ENCODE data around the gene SLC35B4.

SLC35B4 gene

DNA sequence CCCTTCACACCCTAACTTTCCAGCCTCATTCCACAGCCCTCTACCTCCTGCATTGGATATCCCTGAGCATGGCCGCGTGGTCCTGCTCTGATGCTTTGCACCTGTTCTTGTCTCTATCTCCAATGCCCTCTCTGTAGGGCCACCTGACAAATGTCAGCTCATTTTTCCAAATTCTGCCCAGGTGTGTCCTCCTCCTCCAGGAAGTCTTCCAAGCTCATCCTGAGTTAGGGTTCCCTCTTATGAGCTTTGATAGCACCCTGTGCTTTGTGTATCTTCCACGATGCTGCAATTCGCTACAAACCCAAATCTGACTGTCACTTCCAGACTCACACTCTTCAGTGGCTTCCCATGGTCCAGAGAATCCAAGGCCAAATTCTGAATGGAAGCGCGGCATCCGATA, 14.7 kb upstream of the SLC35B4 start:
- Histone ChIP-seq H3K79me2 (ENCODE audit: insufficient read depth, low read length) (no peaks in the 10 kb centered on the region), H3F3A (ENCODE audit: insufficient read depth) (no peaks in the 10 kb centered on the region), H2AFZ (ENCODE audit: low read depth, low read length, severe bottlenecking) (no peak overlapping the region), H3K9me2 (replicated peaks; ENCODE audit: insufficient read depth, low read length) (no peaks in the 10 kb centered on the region), H3K27me3 (ENCODE audit: low read length) (no peaks in the 10 kb centered on the region), H3K9ac (ENCODE audit: low read length) (no peak overlapping the region), H3K36me3 (ENCODE audit: low read length) (no peaks in the 10 kb centered on the region), H3K4me3 (ENCODE audit: insufficient read depth, low read length, poor library complexity, severe bottlenecking) (no peak overlapping the region), H3K27ac (ENCODE audit: low read depth, low read length) (no peak overlapping the region), H3K4me2 (ENCODE audit: low read depth, low read length, poor library complexity, severe bottlenecking) (no peak overlapping the region), H3K9me3 (ENCODE audit: insufficient read depth, low read length) (no peaks in the 10 kb centered on the region), H4K20me1 (ENCODE audit: low read depth, low read length) (no peaks in the 10 kb centered on the region)
- no peak for TF ChIP-seq EZH2phosphoT487 (conservative IDR thresholded peaks at IDR 0.05; ENCODE audit: low read length)
- TF ChIP-seq, protein P1, sequence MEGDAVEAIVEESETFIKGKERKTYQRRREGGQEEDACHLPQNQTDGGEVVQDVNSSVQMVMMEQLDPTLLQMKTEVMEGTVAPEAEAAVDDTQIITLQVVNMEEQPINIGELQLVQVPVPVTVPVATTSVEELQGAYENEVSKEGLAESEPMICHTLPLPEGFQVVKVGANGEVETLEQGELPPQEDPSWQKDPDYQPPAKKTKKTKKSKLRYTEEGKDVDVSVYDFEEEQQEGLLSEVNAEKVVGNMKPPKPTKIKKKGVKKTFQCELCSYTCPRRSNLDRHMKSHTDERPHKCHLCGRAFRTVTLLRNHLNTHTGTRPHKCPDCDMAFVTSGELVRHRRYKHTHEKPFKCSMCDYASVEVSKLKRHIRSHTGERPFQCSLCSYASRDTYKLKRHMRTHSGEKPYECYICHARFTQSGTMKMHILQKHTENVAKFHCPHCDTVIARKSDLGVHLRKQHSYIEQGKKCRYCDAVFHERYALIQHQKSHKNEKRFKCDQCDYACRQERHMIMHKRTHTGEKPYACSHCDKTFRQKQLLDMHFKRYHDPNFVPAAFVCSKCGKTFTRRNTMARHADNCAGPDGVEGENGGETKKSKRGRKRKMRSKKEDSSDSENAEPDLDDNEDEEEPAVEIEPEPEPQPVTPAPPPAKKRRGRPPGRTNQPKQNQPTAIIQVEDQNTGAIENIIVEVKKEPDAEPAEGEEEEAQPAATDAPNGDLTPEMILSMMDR (IDR thresholded peaks at IDR 0.05; ENCODE audit: insufficient read depth, low read length, poor library complexity, severe bottlenecking) = no peak

DNA sequence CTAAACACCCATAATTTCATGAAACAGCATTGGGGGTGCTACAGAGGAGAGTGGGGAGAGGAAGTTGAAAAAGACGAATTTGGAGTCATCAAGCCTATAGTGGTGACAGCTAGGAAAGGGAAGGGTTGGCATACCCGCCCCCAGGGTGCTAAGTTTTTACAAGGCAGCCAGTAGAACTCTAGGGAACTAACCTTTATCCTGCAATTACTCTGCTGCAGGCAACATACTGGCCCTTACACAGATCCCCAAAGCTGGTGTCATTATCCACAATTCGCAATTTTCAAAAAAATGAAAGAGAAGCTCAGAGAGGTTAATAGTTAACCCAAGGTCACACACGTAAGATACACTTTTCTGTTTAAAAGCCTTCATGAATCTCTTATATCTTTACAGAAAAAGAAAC, 14.2 kb upstream of the SLC35B4 start:
- no peaks in the 10 kb centered on the region for H3F3A ChIP-seq (ENCODE audit: insufficient read depth)
- H3K9me2 ChIP-seq (replicated peaks; ENCODE audit: insufficient read depth, low read length) = no peaks in the 10 kb centered on the region
- no peak overlapping the region for H2AFZ ChIP-seq (ENCODE audit: low read depth, low read length, severe bottlenecking)
- no peaks in the 10 kb centered on the region for H3K79me2 ChIP-seq (ENCODE audit: insufficient read depth, low read length)
- no peaks in the 10 kb centered on the region for H3K27me3 ChIP-seq (ENCODE audit: low read length)
- no peaks in the 10 kb centered on the region for H3K36me3 ChIP-seq (ENCODE audit: low read length)
- no peaks in the 10 kb centered on the region for H3K9me3 ChIP-seq (ENCODE audit: insufficient read depth, low read length)
- no peak overlapping the region for H3K9ac ChIP-seq (ENCODE audit: low read length)
- no peak overlapping the region for H3K4me3 ChIP-seq (ENCODE audit: insufficient read depth, low read length, poor library complexity, severe bottlenecking)
- no peak overlapping the region for H3K27ac ChIP-seq (ENCODE audit: low read depth, low read length)
- TF ChIP-seq EZH2phosphoT487 (conservative IDR thresholded peaks at IDR 0.05; ENCODE audit: low read length) = no peak
- TF ChIP-seq, protein P1 (IDR thresholded peaks at IDR 0.05; ENCODE audit: insufficient read depth, low read length, poor library complexity, severe bottlenecking) = no peak
- no peak overlapping the region for H3K4me2 ChIP-seq (ENCODE audit: low read depth, low read length, poor library complexity, severe bottlenecking)
- no peaks in the 10 kb centered on the region for H4K20me1 ChIP-seq (ENCODE audit: low read depth, low read length)

DNA sequence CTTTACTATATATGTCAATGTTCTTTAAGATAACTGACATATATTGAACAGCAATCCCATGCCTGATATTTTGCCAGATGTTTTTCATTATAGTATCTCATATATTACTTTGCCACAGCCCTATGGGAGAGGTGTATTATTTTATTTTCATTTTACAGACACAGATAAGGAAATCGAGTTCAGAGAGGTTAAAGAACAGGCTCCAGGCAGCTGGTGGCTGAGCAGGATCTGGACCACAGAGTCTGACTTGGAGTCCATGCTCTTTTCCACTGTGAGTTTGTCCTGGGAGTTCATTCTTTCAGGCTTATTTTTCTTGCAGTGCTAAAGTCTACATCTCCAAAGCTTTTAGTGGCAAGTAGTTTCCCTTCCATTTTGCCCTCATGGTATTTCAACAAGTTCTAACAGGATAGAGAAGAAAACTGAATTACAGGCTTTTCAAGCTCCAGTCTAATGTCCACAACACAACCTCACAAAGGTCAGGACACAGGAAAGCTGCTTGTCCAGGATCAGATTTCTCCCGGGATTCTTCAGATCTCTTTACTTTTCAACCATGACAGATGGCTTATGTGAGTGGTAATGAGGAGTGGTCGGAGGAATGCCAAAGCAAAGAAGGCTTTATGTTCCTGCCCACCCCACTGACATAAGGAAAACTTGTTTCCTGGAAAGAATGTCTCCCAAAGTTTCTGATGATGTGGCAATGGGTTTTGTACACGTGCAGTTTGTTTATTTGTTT, 13.1 kb upstream of the SLC35B4 start:
- no peaks in the 10 kb centered on the region for H3K27me3 ChIP-seq (ENCODE audit: low read length)
- no peak overlapping the region for H3K9ac ChIP-seq (ENCODE audit: low read length)
- no peaks in the 10 kb centered on the region for H3F3A ChIP-seq (ENCODE audit: insufficient read depth)
- H2AFZ ChIP-seq (ENCODE audit: low read depth, low read length, severe bottlenecking) = no peak overlapping the region
- no peak overlapping the region for H3K4me3 ChIP-seq (ENCODE audit: insufficient read depth, low read length, poor library complexity, severe bottlenecking)
- H3K79me2 ChIP-seq (ENCODE audit: insufficient read depth, low read length) = no peaks in the 10 kb centered on the region
- H3K9me3 ChIP-seq (ENCODE audit: insufficient read depth, low read length) = no peaks in the 10 kb centered on the region
- no peak overlapping the region for H3K4me2 ChIP-seq (ENCODE audit: low read depth, low read length, poor library complexity, severe bottlenecking)
- no peak for TF ChIP-seq EZH2phosphoT487 (conservative IDR thresholded peaks at IDR 0.05; ENCODE audit: low read length)
- TF ChIP-seq, protein P1 (IDR thresholded peaks at IDR 0.05; ENCODE audit: insufficient read depth, low read length, poor library complexity, severe bottlenecking) = no peak
- no peaks in the 10 kb centered on the region for H3K36me3 ChIP-seq (ENCODE audit: low read length)
- no peaks in the 10 kb centered on the region for H3K9me2 ChIP-seq (replicated peaks; ENCODE audit: insufficient read depth, low read length)
- no peak overlapping the region for H3K27ac ChIP-seq (ENCODE audit: low read depth, low read length)
- H4K20me1 ChIP-seq (ENCODE audit: low read depth, low read length) = no peaks in the 10 kb centered on the region
